ENCODE data around the gene QSOX2. TPM values are rescaled to one million over a fixed set of nuclear protein-coding genes. Genes with fewer than 3 reads are reported as not detected.

QSOX2 gene
- total RNA-seq, 1 experiment from 2014 or later = 34.6 TPM

GRCh38 chr9:136218271-136218670 lies 27.3 kb downstream of the QSOX2 start:
- Histone ChIP-seq H4K20me1 (ENCODE audit: insufficient read depth) (peaks cover 22% of the 10 kb centered on the region), H3K27ac (no peak overlapping the region), H3K27me3 (ENCODE audit: insufficient read depth, low read depth) (no peaks in the 10 kb centered on the region), H3K4me1 (replicated peaks; ENCODE audit: insufficient read depth) (peaks cover 14% of the 10 kb centered on the region), H3F3A (ENCODE audit: insufficient read depth, low read depth) (peaks cover 13% of the 10 kb centered on the region), H3K9me2 (ENCODE audit: insufficient read depth) (no peaks in the 10 kb centered on the region), H3K36me3 (ENCODE audit: low read depth) (peaks cover 16% of the 10 kb centered on the region), H3K4me2 (no peak overlapping the region), H3K4me3 (no peak overlapping the region), H2AFZ (no peak overlapping the region), H3K79me2 (ENCODE audit: low read depth) (no peaks in the 10 kb centered on the region), H3K9me3 (ENCODE audit: insufficient read depth, low read depth) (no peaks in the 10 kb centered on the region)
- no peak for TF ChIP-seq EZH2 (IDR thresholded peaks at IDR 0.05; ENCODE audit: low read depth)
- TF ChIP-seq, protein P1, sequence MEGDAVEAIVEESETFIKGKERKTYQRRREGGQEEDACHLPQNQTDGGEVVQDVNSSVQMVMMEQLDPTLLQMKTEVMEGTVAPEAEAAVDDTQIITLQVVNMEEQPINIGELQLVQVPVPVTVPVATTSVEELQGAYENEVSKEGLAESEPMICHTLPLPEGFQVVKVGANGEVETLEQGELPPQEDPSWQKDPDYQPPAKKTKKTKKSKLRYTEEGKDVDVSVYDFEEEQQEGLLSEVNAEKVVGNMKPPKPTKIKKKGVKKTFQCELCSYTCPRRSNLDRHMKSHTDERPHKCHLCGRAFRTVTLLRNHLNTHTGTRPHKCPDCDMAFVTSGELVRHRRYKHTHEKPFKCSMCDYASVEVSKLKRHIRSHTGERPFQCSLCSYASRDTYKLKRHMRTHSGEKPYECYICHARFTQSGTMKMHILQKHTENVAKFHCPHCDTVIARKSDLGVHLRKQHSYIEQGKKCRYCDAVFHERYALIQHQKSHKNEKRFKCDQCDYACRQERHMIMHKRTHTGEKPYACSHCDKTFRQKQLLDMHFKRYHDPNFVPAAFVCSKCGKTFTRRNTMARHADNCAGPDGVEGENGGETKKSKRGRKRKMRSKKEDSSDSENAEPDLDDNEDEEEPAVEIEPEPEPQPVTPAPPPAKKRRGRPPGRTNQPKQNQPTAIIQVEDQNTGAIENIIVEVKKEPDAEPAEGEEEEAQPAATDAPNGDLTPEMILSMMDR (conservative IDR thresholded peaks at IDR 0.05) = no peak
- no peak for DNase-seq
- ChIA-PET POLR2A (ENCODE audit: unreplicated experiment) (no interaction called here), CTCF (no interaction called here)
- intact Hi-C loops (cut with micrococcal nuclease; ENCODE audit: unreplicated experiment) = no loop called here
- BruUV-seq (replicated peaks) = no TSS peak

GRCh38 chr9:136216541-136217244 lies 28.9 kb downstream of the QSOX2 start:
- H2AFZ ChIP-seq = no peak overlapping the region
- no TSS peak for BruUV-seq (replicated peaks)
- no peak overlapping the region for H3K4me2 ChIP-seq
- peaks cover 13% of the 10 kb centered on the region for H3F3A ChIP-seq (ENCODE audit: insufficient read depth, low read depth)
- H3K4me1 ChIP-seq (replicated peaks; ENCODE audit: insufficient read depth) = peaks cover 14% of the 10 kb centered on the region
- no peak overlapping the region for H3K27ac ChIP-seq
- no peak for DNase-seq
- H4K20me1 ChIP-seq (ENCODE audit: insufficient read depth) = peaks cover 21% of the 10 kb centered on the region
- CTCF ChIA-PET = no interaction called here
- no peaks in the 10 kb centered on the region for H3K9me3 ChIP-seq (ENCODE audit: insufficient read depth, low read depth)
- no peaks in the 10 kb centered on the region for H3K27me3 ChIP-seq (ENCODE audit: insufficient read depth, low read depth)
- no peaks in the 10 kb centered on the region for H3K79me2 ChIP-seq (ENCODE audit: low read depth)
- no peak overlapping the region for H3K4me3 ChIP-seq
- H3K9me2 ChIP-seq (ENCODE audit: insufficient read depth) = no peaks in the 10 kb centered on the region
- TF ChIP-seq EZH2 (IDR thresholded peaks at IDR 0.05; ENCODE audit: low read depth) = no peak
- TF ChIP-seq, protein P1 (conservative IDR thresholded peaks at IDR 0.05) = no peak
- H3K36me3 ChIP-seq (ENCODE audit: low read depth) = peaks cover 16% of the 10 kb centered on the region
- intact Hi-C loops (cut with micrococcal nuclease; ENCODE audit: unreplicated experiment) = no loop called here
- POLR2A ChIA-PET (ENCODE audit: unreplicated experiment) = no interaction called here

DNA sequence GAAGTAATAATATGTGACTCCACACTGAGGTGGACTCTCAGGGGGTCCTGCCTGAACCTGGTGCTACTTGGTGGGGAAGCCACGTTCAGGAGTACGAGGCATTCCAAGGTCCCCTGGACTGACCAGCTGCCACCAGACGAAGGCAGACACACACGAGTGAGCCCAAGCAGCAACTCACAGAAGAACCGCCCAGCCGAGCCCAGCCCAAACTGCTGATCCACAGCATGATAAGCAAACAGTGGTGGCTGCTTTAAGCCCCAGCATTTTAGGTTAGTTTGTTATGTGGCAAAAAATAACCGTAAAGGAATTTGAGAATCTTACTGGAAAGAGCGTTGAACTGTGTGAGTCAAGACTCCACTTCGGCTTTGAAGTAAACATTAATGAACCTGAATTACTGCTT lies 31.9 kb downstream of the QSOX2 start:
- H3K9me3 ChIP-seq (ENCODE audit: insufficient read depth, low read depth) = no peaks in the 10 kb centered on the region
- DNase-seq = no peak
- H3K4me2 ChIP-seq = no peak overlapping the region
- no peak overlapping the region for H2AFZ ChIP-seq
- peaks cover 13% of the 10 kb centered on the region for H3K36me3 ChIP-seq (ENCODE audit: low read depth)
- no peaks in the 10 kb centered on the region for H3K79me2 ChIP-seq (ENCODE audit: low read depth)
- no peak overlapping the region for H3K4me3 ChIP-seq
- BruUV-seq (replicated peaks) = no TSS peak
- ChIA-PET POLR2A (ENCODE audit: unreplicated experiment) (no interaction called here), CTCF (no interaction called here)
- intact Hi-C loops (cut with micrococcal nuclease; ENCODE audit: unreplicated experiment) = no loop called here
- TF ChIP-seq, protein P1 (conservative IDR thresholded peaks at IDR 0.05) = no peak
- no peak for TF ChIP-seq EZH2 (IDR thresholded peaks at IDR 0.05; ENCODE audit: low read depth)
- H3K27me3 ChIP-seq (ENCODE audit: insufficient read depth, low read depth) = no peaks in the 10 kb centered on the region
- H3F3A ChIP-seq (ENCODE audit: insufficient read depth, low read depth) = no peaks in the 10 kb centered on the region
- H3K27ac ChIP-seq = no peak overlapping the region
- H3K9me2 ChIP-seq (ENCODE audit: insufficient read depth) = no peaks in the 10 kb centered on the region
- H3K4me1 ChIP-seq (replicated peaks; ENCODE audit: insufficient read depth) = no peaks in the 10 kb centered on the region
- peaks cover 11% of the 10 kb centered on the region for H4K20me1 ChIP-seq (ENCODE audit: insufficient read depth)
